Naive thymus-derived CD4-positive, alpha-beta T cell (primary cell): ENCODE results near the gene LRBA. TPM values are rescaled to one million over a fixed set of nuclear protein-coding genes. Genes with fewer than 3 reads are reported as not detected.
A peak's percentile ranks its signal among the peaks of the same experiment; 100 is the strongest.

Experiments used
- ATAC-seq: fragments of 150-1000 bp; cut with Tn5 transposase; 2 replicates; pipeline ENCODE4 v1.10.0; 2021; ENCODE audit warnings: mild to moderate bottlenecking, moderate library complexity
- CTCF ChIA-PET: fragments of 350-600 bp; sonication (Branson Sonifier 250); formaldehyde crosslinking; loops from one replicate; lab custom pipeline; 2021; ENCODE audit warnings: antibody characterized with exemption; lab: Charles Lee
- POLR2A ChIA-PET: fragments of 350-600 bp; sonication (Branson Sonifier 250); formaldehyde crosslinking; loops from one replicate; lab custom pipeline; 2021; ENCODE audit warnings: antibody characterized with exemption, inconsistent platforms; lab: Charles Lee
- DNase-seq, 9 donors: peaks; one replicate each; pipeline versions ENCODE4 v3.0.0 to v3.0.0-alpha.2; 2020 to 2022; ENCODE audit warnings: mixed read lengths in 1 of 9
- H3K27ac ChIP-seq: one replicate; pipeline ENCODE4 v1.7.0; 2013; ENCODE audit warnings: mild to moderate bottlenecking, low read depth, low read length, moderate library complexity
- H3K27me3 ChIP-seq, 2 donors: one replicate each; pipeline ENCODE4 v1.7.0; 2013; ENCODE audit warnings: low read length in 2 of 2, mild to moderate bottlenecking in 2 of 2, moderate library complexity in 2 of 2; ENCODE audit not compliant: control insufficient read depth in 2 of 2, insufficient read depth in 2 of 2
- H3K36me3 ChIP-seq, 3 experiments: 1 replicate in 2 of 3; 2 replicates in 1 of 3; pipeline ENCODE4 v1.7.0; 2013; ENCODE audit warnings: low read length in 3 of 3, mild to moderate bottlenecking in 3 of 3, moderate library complexity in 1 of 3; ENCODE audit not compliant: insufficient read depth in 3 of 3, control insufficient read depth in 2 of 3
- H3K4me1 ChIP-seq, 2 donors: one replicate each; pipeline ENCODE4 v1.7.0; 2013; ENCODE audit warnings: low read length in 2 of 2, mild to moderate bottlenecking in 2 of 2, moderate library complexity in 1 of 2; ENCODE audit not compliant: control insufficient read depth in 2 of 2, insufficient read depth in 2 of 2
- H3K4me3 ChIP-seq: 2 replicates; pipeline ENCODE4 v1.7.0; 2013; ENCODE audit warnings: mild to moderate bottlenecking, low read length
- H3K9me3 ChIP-seq, 3 experiments: 1 replicate in 2 of 3; 2 replicates in 1 of 3; pipeline ENCODE4 v1.7.0; 2013; ENCODE audit warnings: low read length in 3 of 3; ENCODE audit not compliant: control insufficient read depth in 2 of 3
- H3K27ac Mint-ChIP-seq, 9 donors: one replicate each; pipeline ENCODE4 v1.8.0; 2020 to 2022; ENCODE audit warnings: mixed read lengths in 9 of 9, mild to moderate bottlenecking in 8 of 9, moderate library complexity in 5 of 9, inconsistent platforms in 2 of 9
- H3K27me3 Mint-ChIP-seq, 5 donors: one replicate each; pipeline ENCODE4 v1.8.0; 2021 to 2022; ENCODE audit warnings: mixed read lengths in 5 of 5, mild to moderate bottlenecking in 1 of 5
- H3K36me3 Mint-ChIP-seq, 5 donors: one replicate each; pipeline ENCODE4 v1.8.0; 2020 to 2022; ENCODE audit warnings: mixed read lengths in 5 of 5, mild to moderate bottlenecking in 3 of 5, inconsistent platforms in 1 of 5
- H3K4me1 Mint-ChIP-seq, 7 donors: one replicate each; pipeline ENCODE4 v1.8.0; 2020 to 2022; ENCODE audit warnings: mixed read lengths in 7 of 7, mild to moderate bottlenecking in 3 of 7, inconsistent platforms in 1 of 7
- H3K4me3 Mint-ChIP-seq, 10 donors: one replicate each; pipeline ENCODE4 v1.8.0; 2020 to 2022; ENCODE audit warnings: mild to moderate bottlenecking in 10 of 10, mixed read lengths in 10 of 10, moderate library complexity in 6 of 10, inconsistent platforms in 2 of 10
- H3K9me3 Mint-ChIP-seq, 11 donors: one replicate each; pipeline ENCODE4 v1.8.0; 2020 to 2022; ENCODE audit warnings: mixed read lengths in 11 of 11, mild to moderate bottlenecking in 4 of 11, inconsistent platforms in 1 of 11, moderate library complexity in 1 of 11
- intact Hi-C, 2 donors: fragments of 100-400 bp; cut with micrococcal nuclease; formaldehyde crosslinking; loops; one replicate each; pipeline ENCODE4 v1.15.1; 2023
- polyA plus RNA-seq, 2 donors: library from polyadenylated mRNA; unstranded; fragments of 300-500 nt; fragmentation: Illumina TruSeq; gene quantifications; one replicate each; pipeline ENCODE4 v1.2.3, GENCODE V29; 2021
- total RNA-seq, 6 experiments: library from RNA in 5 of 6; stranded (reverse) in 5 of 6; gene quantifications; 1 replicate in 5 of 6; 2 replicates in 1 of 6; pipeline ENCODE4 v1.2.3 and lab custom pipeline; 2021 to 2026

LRBA gene
- total and polyA plus RNA-seq, 7 experiments from 2014 or later, result 20.8 to 71.4 (median 58.4) TPM

- POLR2A ChIA-PET, result no interaction called here
- intact Hi-C loops, result no loop called here
- H3K9me3 ChIP-seq, result peaks cover 0 to 4% (median 0%) of the 10 kb centered on the region in 3 experiments
These were observed 31.2 kb downstream of the LRBA start for GRCh38 chr4:150983851-150984250.

GRCh38 chr4:150982557-150983233 is 32.4 kb downstream of the LRBA start:
- Histone ChIP-seq H3K36me3 (no peaks in the 10 kb centered on the region), H3K4me1 (peaks cover 0 to 6% of the 10 kb centered on the region in 2 donors), H3K4me3 (no peak overlapping the region), H3K9me3 (peaks cover 0 to 6% (median 0%) of the 10 kb centered on the region in 3 experiments), H3K27me3 (no peaks in the 10 kb centered on the region), H3K27ac (no peak overlapping the region)
- Mint-ChIP-seq H3K4me3 (peak overlapping the region in 1 of 10 donors; percentile 27), H3K9me3 (peaks cover 0 to 24% (median 8%) of the 10 kb centered on the region in 11 donors), H3K36me3 (peaks cover 13 to 49% (median 35%) of the 10 kb centered on the region in 5 donors), H3K27ac (peak overlapping the region in 1 of 9 donors; percentile 79), H3K27me3 (no peaks in the 10 kb centered on the region), H3K4me1 (peaks cover 20 to 63% (median 54%) of the 10 kb centered on the region in 7 donors)
- ATAC-seq (no peak), DNase-seq (no peak)
- ChIA-PET POLR2A (no interaction called here), CTCF (no interaction called here)
- intact Hi-C loops, result no loop called here

More at GRCh38 chr4:150983851-150984250, 31.2 kb downstream of the LRBA start:
- no peak for DNase-seq
- no peak overlapping the region for H3K4me3 Mint-ChIP-seq
- Histone ChIP-seq H3K36me3 (no peaks in the 10 kb centered on the region), H3K27me3 (no peaks in the 10 kb centered on the region), H3K4me3 (no peak overlapping the region), H3K27ac (no peak overlapping the region), H3K4me1 (peaks cover 0 to 6% of the 10 kb centered on the region in 2 donors)
- ATAC-seq, result no peak
- peaks cover 6 to 37% (median 24%) of the 10 kb centered on the region in 5 donors for H3K36me3 Mint-ChIP-seq
- peak overlapping the region in 1 of 9 donors; percentile 51 for H3K27ac Mint-ChIP-seq
- peaks cover 0 to 19% (median 6%) of the 10 kb centered on the region in 11 donors for H3K9me3 Mint-ChIP-seq
- no peaks in the 10 kb centered on the region for H3K27me3 Mint-ChIP-seq
- CTCF ChIA-PET, result no interaction called here
- H3K4me1 Mint-ChIP-seq, result peaks cover 19 to 57% (median 47%) of the 10 kb centered on the region in 7 donors

- DNase-seq (no peak), ATAC-seq (no peak)
- intact Hi-C loops, result loop anchor here in 1 of 2 donors (10.0 kb wide), 1 partner anchor 684 kb away; no protein-coding TSS in a partner anchor
- Histone ChIP-seq H3K4me1 (peaks cover 5 to 6% of the 10 kb centered on the region in 2 donors), H3K27ac (no peak overlapping the region), H3K27me3 (no peaks in the 10 kb centered on the region), H3K36me3 (no peaks in the 10 kb centered on the region), H3K9me3 (peaks cover 0 to 6% (median 0%) of the 10 kb centered on the region in 3 experiments), H3K4me3 (no peak overlapping the region)
- CTCF ChIA-PET, result interaction anchor here (0.6 to 1.0 kb wide), 3 partner anchors 10 to 1800 kb away, joined by 3 read pairs; no protein-coding TSS in a partner anchor
- H3K4me1 Mint-ChIP-seq, result peaks cover 32 to 79% (median 75%) of the 10 kb centered on the region in 7 donors
- peak overlapping the region in 2 of 10 donors; percentile 34 to 41 for H3K4me3 Mint-ChIP-seq
- no peaks in the 10 kb centered on the region for H3K27me3 Mint-ChIP-seq
- peaks cover 13 to 55% (median 38%) of the 10 kb centered on the region in 5 donors for H3K36me3 Mint-ChIP-seq
- POLR2A ChIA-PET, result no interaction called here
- peak overlapping the region in 1 of 9 donors; percentile 43 for H3K27ac Mint-ChIP-seq
- H3K9me3 Mint-ChIP-seq, result peaks cover 0 to 24% (median 6%) of the 10 kb centered on the region in 11 donors
These were observed 36.1 kb downstream of the LRBA start for GRCh38 chr4:150978738-150979575.

GRCh38 chr4:150976478-150977118 is 38.5 kb downstream of the LRBA start:
- ATAC-seq (peak; percentile 20), DNase-seq (no peak)
- CTCF ChIA-PET, result no interaction called here
- Histone ChIP-seq H3K4me1 (peaks cover 7 to 16% of the 10 kb centered on the region in 2 donors), H3K27ac (no peak overlapping the region), H3K36me3 (no peaks in the 10 kb centered on the region), H3K9me3 (peaks cover 0 to 6% (median 0%) of the 10 kb centered on the region in 3 experiments), H3K4me3 (no peak overlapping the region), H3K27me3 (no peaks in the 10 kb centered on the region)
- POLR2A ChIA-PET, result interaction anchor here (0.6 kb wide), 1 partner anchor 8 kb away, joined by 8 read pairs; no protein-coding TSS in a partner anchor
- Mint-ChIP-seq H3K27me3 (no peaks in the 10 kb centered on the region), H3K4me3 (peak overlapping the region in 2 of 10 donors; percentile 7 to 17), H3K9me3 (peaks cover 0 to 24% (median 6%) of the 10 kb centered on the region in 11 donors), H3K27ac (no peak overlapping the region), H3K4me1 (peaks cover 38 to 96% (median 89%) of the 10 kb centered on the region in 7 donors), H3K36me3 (peaks cover 13 to 47% (median 34%) of the 10 kb centered on the region in 5 donors)
- intact Hi-C loops, result loop anchor here in 1 of 2 donors (10.0 kb wide), 1 partner anchor 682 kb away; no protein-coding TSS in a partner anchor

- no peaks in the 10 kb centered on the region for H3K27me3 ChIP-seq
- H3K4me3 Mint-ChIP-seq, result peak overlapping the region in 3 of 10 donors; percentile 11 to 22 (median 13)
- H3K36me3 Mint-ChIP-seq, result peaks cover 7 to 38% (median 27%) of the 10 kb centered on the region in 5 donors
- peaks cover 7 to 23% of the 10 kb centered on the region in 2 donors for H3K4me1 ChIP-seq
- H3K9me3 ChIP-seq, result peaks cover 0 to 6% (median 0%) of the 10 kb centered on the region in 3 experiments
- DNase-seq, result no peak
- H3K36me3 ChIP-seq, result no peaks in the 10 kb centered on the region
- intact Hi-C loops, result loop anchor here in 1 of 2 donors (10.0 kb wide), 1 partner anchor 680 kb away; no protein-coding TSS in a partner anchor
- no peak overlapping the region for H3K4me3 ChIP-seq
- peaks cover 38 to 93% (median 89%) of the 10 kb centered on the region in 7 donors for H3K4me1 Mint-ChIP-seq
- ATAC-seq, result no peak
- no peaks in the 10 kb centered on the region for H3K27me3 Mint-ChIP-seq
- CTCF ChIA-PET, result interaction anchor here (0.6 to 0.7 kb wide), 2 partner anchors 12 to 703 kb away, joined by 3 to 4 read pairs; no protein-coding TSS in a partner anchor
- no peak overlapping the region for H3K27ac ChIP-seq
- H3K9me3 Mint-ChIP-seq, result peaks cover 0 to 14% (median 5%) of the 10 kb centered on the region in 11 donors
- POLR2A ChIA-PET, result interaction anchor here (0.6 kb wide), 1 partner anchor 940 kb away, joined by 3 read pairs; no protein-coding TSS in a partner anchor
- H3K27ac Mint-ChIP-seq, result peak overlapping the region in 3 of 9 donors; percentile 5 to 28 (median 23)
These were observed 40.3 kb downstream of the LRBA start for GRCh38 chr4:150974750-150975149.
